SH-SY5Y (cell line): ENCODE measurements around the gene PIP5K1B.

Experiments
- GATA2 ChIP-seq: IDR thresholded peaks from 2 replicates; pipeline ENCODE4 v1.6.1; 2011; ENCODE audit warnings: mild to moderate bottlenecking, low read depth, low read length
- GATA3 ChIP-seq: IDR thresholded peaks from 2 replicates; pipeline ENCODE4 v1.6.1; 2011; ENCODE audit warnings: low read depth, mild to moderate bottlenecking, low read length, moderate library complexity

DNA sequence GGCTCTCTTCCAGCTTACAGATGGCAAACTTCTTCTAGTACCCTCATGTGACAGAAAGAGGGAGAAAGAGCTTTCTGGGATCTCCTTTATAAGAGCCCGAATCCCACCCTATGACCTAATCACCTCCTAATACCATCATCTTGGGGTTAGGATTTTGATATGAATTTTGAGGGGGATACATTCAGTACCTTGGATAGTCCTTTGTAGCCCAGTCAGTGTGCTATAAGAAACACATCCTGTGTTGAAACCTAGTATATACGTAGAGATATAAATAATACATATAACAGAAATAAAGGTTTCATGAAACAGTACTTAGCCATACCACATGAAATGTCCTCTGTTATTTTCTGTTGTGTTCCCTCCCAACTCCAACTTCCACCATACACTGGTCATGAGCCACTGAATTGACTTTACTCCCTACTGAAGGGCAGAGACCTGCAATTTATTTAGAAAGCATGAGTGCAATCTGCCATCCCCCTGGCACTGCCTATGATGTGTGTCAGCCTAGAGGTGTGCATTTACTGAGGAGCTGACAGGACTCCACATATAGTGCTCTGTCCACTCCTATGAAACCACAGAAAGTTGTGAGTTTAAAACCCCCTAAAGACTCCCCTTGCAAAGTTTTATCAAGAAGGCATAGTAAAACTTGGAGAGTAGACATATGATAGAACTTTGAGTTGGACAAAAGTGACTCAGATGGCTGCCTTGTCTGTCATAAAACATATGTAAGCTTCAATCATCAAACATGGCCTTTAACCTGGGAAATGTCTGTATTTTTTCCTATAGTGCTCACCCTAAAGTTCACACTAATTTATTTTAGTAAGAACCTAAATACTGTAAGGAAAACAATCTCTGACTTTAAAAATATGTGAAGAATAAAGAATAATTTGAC is 12.8 kb downstream of the PIP5K1B start:
- TF ChIP-seq GATA2, result no peak
- TF ChIP-seq GATA3, result no peak
